ENCODE measurements around the gene PRKACG.

The PRKACG gene

GRCh38 chr9:69049094-69049493, 35.2 kb upstream of the PRKACG start:
- no peak for TF ChIP-seq CTCF (IDR thresholded peaks at IDR 0.05; ENCODE audit: borderline replicate concordance, insufficient read depth, low read depth, low read length)
- H3K4me3 ChIP-seq (ENCODE audit: low read depth, low read length): no peak overlapping the region

- no peak for TF ChIP-seq CTCF (IDR thresholded peaks at IDR 0.05; ENCODE audit: borderline replicate concordance, insufficient read depth, low read depth, low read length)
- H3K4me3 ChIP-seq (ENCODE audit: low read depth, low read length): no peak overlapping the region
Measured at GRCh38 chr9:69047371-69047770, 33.5 kb upstream of the PRKACG start.

- no peak for TF ChIP-seq CTCF (IDR thresholded peaks at IDR 0.05; ENCODE audit: borderline replicate concordance, insufficient read depth, low read depth, low read length)
- H3K4me3 ChIP-seq (ENCODE audit: low read depth, low read length): no peak overlapping the region
Measured at GRCh38 chr9:69046723-69047122, 32.8 kb upstream of the PRKACG start.

GRCh38 chr9:69045821-69046220, 31.9 kb upstream of the PRKACG start:
- no peak overlapping the region for H3K4me3 ChIP-seq (ENCODE audit: low read depth, low read length)
- TF ChIP-seq CTCF (IDR thresholded peaks at IDR 0.05; ENCODE audit: borderline replicate concordance, insufficient read depth, low read depth, low read length): no peak

- H3K4me3 ChIP-seq (ENCODE audit: low read depth, low read length): no peak overlapping the region
- no peak for TF ChIP-seq CTCF (IDR thresholded peaks at IDR 0.05; ENCODE audit: borderline replicate concordance, insufficient read depth, low read depth, low read length)
Measured at GRCh38 chr9:69044240-69045219, 30.6 kb upstream of the PRKACG start.

GRCh38 chr9:69040646-69041045, 26.7 kb upstream of the PRKACG start:
- no peak for TF ChIP-seq CTCF (IDR thresholded peaks at IDR 0.05; ENCODE audit: borderline replicate concordance, insufficient read depth, low read depth, low read length)
- H3K4me3 ChIP-seq (ENCODE audit: low read depth, low read length): no peak overlapping the region

- no peak for TF ChIP-seq CTCF (IDR thresholded peaks at IDR 0.05; ENCODE audit: borderline replicate concordance, insufficient read depth, low read depth, low read length)
- peak overlapping the region; percentile 80 for H3K4me3 ChIP-seq (ENCODE audit: low read depth, low read length)
Measured at GRCh38 chr9:69036799-69037198, 22.9 kb upstream of the PRKACG start.

All from GM12875 (cell line).